ENCODE results near the gene GTPBP3. TPM values are rescaled to one million over a fixed set of nuclear protein-coding genes. Genes with fewer than 3 reads are reported as not detected.

The GTPBP3 gene
- total and polyA plus RNA-seq, 2 of the 13 experiments (the other 11 are each of a cell fraction or from before 2014, with no cell fraction given), result 17.5 to 30.0 TPM

DNA sequence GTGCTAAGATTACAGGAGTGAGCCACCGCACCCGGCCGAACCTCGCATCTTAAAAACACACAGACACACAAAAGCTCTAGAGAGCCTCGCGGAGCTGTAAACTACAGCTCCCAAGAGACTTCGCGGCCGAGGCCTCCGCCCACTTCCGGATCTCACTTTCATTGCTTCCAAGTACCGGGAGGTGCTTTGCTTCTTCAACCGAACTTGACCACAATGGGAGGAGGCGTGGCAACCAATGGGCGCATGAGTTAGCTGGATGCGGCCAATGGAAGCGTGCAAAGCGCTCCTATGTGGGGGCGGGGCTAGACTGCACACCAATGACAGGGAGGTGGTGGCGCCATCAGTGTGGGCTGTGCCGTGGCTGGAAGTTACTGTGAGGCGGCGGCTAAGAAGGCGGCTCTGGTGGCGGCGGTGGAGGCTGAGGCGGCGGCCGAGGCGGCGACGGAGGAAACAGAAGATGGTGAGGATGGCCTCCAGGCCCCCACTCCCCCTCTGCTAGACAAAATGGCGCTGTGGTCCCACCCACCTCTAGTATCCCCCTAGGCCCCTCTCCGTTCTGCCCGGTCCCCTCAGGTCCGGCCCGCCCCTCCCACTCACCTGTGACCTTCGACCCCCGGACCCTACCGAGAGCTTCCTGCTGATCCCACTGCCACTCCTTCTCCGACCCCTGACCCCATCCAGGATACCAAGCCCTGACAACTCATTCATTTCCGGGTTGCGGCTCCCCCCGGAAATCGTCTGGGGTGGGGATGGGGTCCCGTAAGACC, 28.0 kb upstream of the GTPBP3 start, which contains the start of gene DDA1 (continued):
- TF ChIP-seq, protein P1, sequence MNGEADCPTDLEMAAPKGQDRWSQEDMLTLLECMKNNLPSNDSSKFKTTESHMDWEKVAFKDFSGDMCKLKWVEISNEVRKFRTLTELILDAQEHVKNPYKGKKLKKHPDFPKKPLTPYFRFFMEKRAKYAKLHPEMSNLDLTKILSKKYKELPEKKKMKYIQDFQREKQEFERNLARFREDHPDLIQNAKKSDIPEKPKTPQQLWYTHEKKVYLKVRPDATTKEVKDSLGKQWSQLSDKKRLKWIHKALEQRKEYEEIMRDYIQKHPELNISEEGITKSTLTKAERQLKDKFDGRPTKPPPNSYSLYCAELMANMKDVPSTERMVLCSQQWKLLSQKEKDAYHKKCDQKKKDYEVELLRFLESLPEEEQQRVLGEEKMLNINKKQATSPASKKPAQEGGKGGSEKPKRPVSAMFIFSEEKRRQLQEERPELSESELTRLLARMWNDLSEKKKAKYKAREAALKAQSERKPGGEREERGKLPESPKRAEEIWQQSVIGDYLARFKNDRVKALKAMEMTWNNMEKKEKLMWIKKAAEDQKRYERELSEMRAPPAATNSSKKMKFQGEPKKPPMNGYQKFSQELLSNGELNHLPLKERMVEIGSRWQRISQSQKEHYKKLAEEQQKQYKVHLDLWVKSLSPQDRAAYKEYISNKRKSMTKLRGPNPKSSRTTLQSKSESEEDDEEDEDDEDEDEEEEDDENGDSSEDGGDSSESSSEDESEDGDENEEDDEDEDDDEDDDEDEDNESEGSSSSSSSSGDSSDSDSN (CRISPR knock-in tag; IDR thresholded peaks at IDR 0.05), result peak; percentile 32; the same call in 1 of the 2 replicates
- no peak; the same call in 1 of the 2 replicates for TF ChIP-seq NCOR1 (IDR thresholded peaks at IDR 0.05; ENCODE audit: borderline replicate concordance, low read length)
- TF ChIP-seq AKAP8 (CRISPR knock-in tag; IDR thresholded peaks at IDR 0.05), result no peak
- no peak for TF ChIP-seq ZNF275 (CRISPR knock-in tag; IDR thresholded peaks at IDR 0.05; ENCODE audit: borderline replicate concordance)
- no peak for TF ChIP-seq ZNF746 (CRISPR knock-in tag; IDR thresholded peaks at IDR 0.05)
- peak; percentile 75; the same call in 1 of the 2 replicates for TF ChIP-seq ZFX (CRISPR knock-in tag; IDR thresholded peaks at IDR 0.05; ENCODE audit: low read depth)
- peak; percentile 67; the same call in 1 of the 2 replicates for TF ChIP-seq THAP7 (CRISPR knock-in tag; IDR thresholded peaks at IDR 0.05)
- TF ChIP-seq CEBPG (CRISPR knock-in tag; IDR thresholded peaks at IDR 0.05), result no peak
- TF ChIP-seq ZNF142 (CRISPR knock-in tag; IDR thresholded peaks at IDR 0.05), result peak; percentile 62; the same call in 1 of the 2 replicates
- TF ChIP-seq MTA1 (CRISPR knock-in tag; IDR thresholded peaks at IDR 0.05; ENCODE audit: borderline replicate concordance), result no peak; the same call in 1 of the 2 replicates
- no peak for TF ChIP-seq ZNF337 (CRISPR knock-in tag; IDR thresholded peaks at IDR 0.05; ENCODE audit: borderline replicate concordance, low read depth)
- TF ChIP-seq MEIS2 (CRISPR knock-in tag; IDR thresholded peaks at IDR 0.05), result peak; percentile 20; the same call in 1 of the 2 replicates
- TF ChIP-seq ZBTB25 (CRISPR knock-in tag; IDR thresholded peaks at IDR 0.05), result peak; percentile 77
- TF ChIP-seq, protein P2, sequence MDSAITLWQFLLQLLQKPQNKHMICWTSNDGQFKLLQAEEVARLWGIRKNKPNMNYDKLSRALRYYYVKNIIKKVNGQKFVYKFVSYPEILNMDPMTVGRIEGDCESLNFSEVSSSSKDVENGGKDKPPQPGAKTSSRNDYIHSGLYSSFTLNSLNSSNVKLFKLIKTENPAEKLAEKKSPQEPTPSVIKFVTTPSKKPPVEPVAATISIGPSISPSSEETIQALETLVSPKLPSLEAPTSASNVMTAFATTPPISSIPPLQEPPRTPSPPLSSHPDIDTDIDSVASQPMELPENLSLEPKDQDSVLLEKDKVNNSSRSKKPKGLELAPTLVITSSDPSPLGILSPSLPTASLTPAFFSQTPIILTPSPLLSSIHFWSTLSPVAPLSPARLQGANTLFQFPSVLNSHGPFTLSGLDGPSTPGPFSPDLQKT (CRISPR knock-in tag; IDR thresholded peaks at IDR 0.05; ENCODE audit: borderline replicate concordance), result no peak
